Trophoblast cell (in vitro differentiated cells and primary cell): ENCODE measurements around the gene RELA.
A peak's percentile ranks its signal among the peaks of the same experiment; 100 is the strongest.

Experiments
- DNase-seq, 2 donors: peaks; one replicate each; pipeline ENCODE4 v3.0.0-alpha.2; 2016
- H2AFZ ChIP-seq: 2 replicates; pipeline ENCODE4 v1.6.1; 2013; ENCODE audit warnings: low read length, moderate library complexity, mild to moderate bottlenecking; ENCODE audit not compliant: insufficient read depth, poor library complexity
- H2AK5ac ChIP-seq: 2 replicates; pipeline ENCODE4 v1.6.1; 2013; ENCODE audit warnings: mild to moderate bottlenecking, low read length
- H2BK120ac ChIP-seq: 2 replicates; pipeline ENCODE4 v1.6.1; 2013; ENCODE audit warnings: low read length, mild to moderate bottlenecking, moderate library complexity; ENCODE audit not compliant: insufficient read depth, poor library complexity
- H2BK12ac ChIP-seq: 2 replicates; pipeline ENCODE4 v1.6.1; 2013; ENCODE audit warnings: mild to moderate bottlenecking, low read length, moderate library complexity
- H2BK5ac ChIP-seq: 2 replicates; pipeline ENCODE4 v1.6.1; 2013; ENCODE audit warnings: low read length, low read depth, moderate library complexity, mild to moderate bottlenecking; ENCODE audit not compliant: poor library complexity
- H3K14ac ChIP-seq: 2 replicates; pipeline ENCODE4 v1.6.1; 2013; ENCODE audit warnings: mild to moderate bottlenecking, low read length
- H3K18ac ChIP-seq: 2 replicates; pipeline ENCODE4 v1.6.1; 2013; ENCODE audit warnings: mild to moderate bottlenecking, low read length
- H3K23ac ChIP-seq: 2 replicates; pipeline ENCODE4 v1.6.1; 2013; ENCODE audit warnings: low read length
- H3K27ac ChIP-seq: 2 replicates; pipeline ENCODE4 v1.5.1; 2013; ENCODE audit warnings: low read depth, mild to moderate bottlenecking, inconsistent platforms, low read length, moderate library complexity
- H3K27me3 ChIP-seq: 2 replicates; pipeline ENCODE4 v1.6.1; 2013; ENCODE audit warnings: inconsistent platforms, mild to moderate bottlenecking, low read length, moderate library complexity; ENCODE audit not compliant: insufficient read depth
- H3K36me3 ChIP-seq, 2 experiments: 1 replicate in 1 of 2; 2 replicates in 1 of 2; pipeline ENCODE4 v1.6.1; 2013; ENCODE audit warnings: low read length in 2 of 2, mild to moderate bottlenecking in 2 of 2, moderate library complexity in 1 of 2; ENCODE audit not compliant: insufficient read depth in 2 of 2, control insufficient read depth in 1 of 2
- H3K4ac ChIP-seq: 2 replicates; pipeline ENCODE4 v1.6.1; 2013; ENCODE audit warnings: low read depth, mild to moderate bottlenecking, low read length, moderate library complexity
- H3K4me1 ChIP-seq, 2 experiments: 1 replicate in 1 of 2; 2 replicates in 1 of 2; pipeline ENCODE4 v1.6.1; 2013; ENCODE audit warnings: low read length in 2 of 2, mild to moderate bottlenecking in 2 of 2, moderate library complexity in 1 of 2; ENCODE audit not compliant: insufficient read depth in 2 of 2, control insufficient read depth in 1 of 2
- H3K4me2 ChIP-seq: 2 replicates; pipeline ENCODE4 v1.6.1; 2013; ENCODE audit warnings: inconsistent platforms, mild to moderate bottlenecking, low read length, moderate library complexity
- H3K4me3 ChIP-seq: 2 replicates; pipeline ENCODE4 v1.5.1; 2013; ENCODE audit warnings: mild to moderate bottlenecking, low read depth, low read length, inconsistent platforms
- H3K79me1 ChIP-seq: one replicate; pipeline ENCODE4 v1.6.1; 2013; ENCODE audit warnings: low read length
- H3K79me2 ChIP-seq: 2 replicates; pipeline ENCODE4 v1.6.1; 2013; ENCODE audit warnings: low read length, mild to moderate bottlenecking; ENCODE audit not compliant: control insufficient read depth, insufficient read depth, poor library complexity
- H3K9ac ChIP-seq: 2 replicates; pipeline ENCODE4 v1.6.1; 2013; ENCODE audit warnings: mild to moderate bottlenecking, low read length
- H3K9me3 ChIP-seq: 2 replicates; pipeline ENCODE4 v1.6.1; 2013; ENCODE audit warnings: low read depth, mild to moderate bottlenecking, control low read depth, inconsistent platforms, low read length; ENCODE audit not compliant: insufficient read depth
- H4K12ac ChIP-seq: 2 replicates; pipeline ENCODE4 v1.6.1; 2013; ENCODE audit warnings: low read depth, mild to moderate bottlenecking, low read length, moderate library complexity
- H4K8ac ChIP-seq: 2 replicates; pipeline ENCODE4 v1.6.1; 2013; ENCODE audit warnings: low read depth, mild to moderate bottlenecking, low read length, moderate library complexity
- H4K91ac ChIP-seq: one replicate; pipeline ENCODE4 v1.6.1; 2013; ENCODE audit warnings: low read depth, mild to moderate bottlenecking, low read length, moderate library complexity
- WGBS: extraction: QIAGEN DNeasy Blood & Tissue Kit; methylation state at CpG from one replicate; pipeline ENCODE4 v1.1.7; 2013; ENCODE audit warnings: missing lambda C conversion rate; ENCODE audit not compliant: insufficient read length, insufficient coverage; ENCODE audit errors: extremely low coverage; 5-methylcytosine and 5-hydroxymethylcytosine counted together

The RELA gene

DNA sequence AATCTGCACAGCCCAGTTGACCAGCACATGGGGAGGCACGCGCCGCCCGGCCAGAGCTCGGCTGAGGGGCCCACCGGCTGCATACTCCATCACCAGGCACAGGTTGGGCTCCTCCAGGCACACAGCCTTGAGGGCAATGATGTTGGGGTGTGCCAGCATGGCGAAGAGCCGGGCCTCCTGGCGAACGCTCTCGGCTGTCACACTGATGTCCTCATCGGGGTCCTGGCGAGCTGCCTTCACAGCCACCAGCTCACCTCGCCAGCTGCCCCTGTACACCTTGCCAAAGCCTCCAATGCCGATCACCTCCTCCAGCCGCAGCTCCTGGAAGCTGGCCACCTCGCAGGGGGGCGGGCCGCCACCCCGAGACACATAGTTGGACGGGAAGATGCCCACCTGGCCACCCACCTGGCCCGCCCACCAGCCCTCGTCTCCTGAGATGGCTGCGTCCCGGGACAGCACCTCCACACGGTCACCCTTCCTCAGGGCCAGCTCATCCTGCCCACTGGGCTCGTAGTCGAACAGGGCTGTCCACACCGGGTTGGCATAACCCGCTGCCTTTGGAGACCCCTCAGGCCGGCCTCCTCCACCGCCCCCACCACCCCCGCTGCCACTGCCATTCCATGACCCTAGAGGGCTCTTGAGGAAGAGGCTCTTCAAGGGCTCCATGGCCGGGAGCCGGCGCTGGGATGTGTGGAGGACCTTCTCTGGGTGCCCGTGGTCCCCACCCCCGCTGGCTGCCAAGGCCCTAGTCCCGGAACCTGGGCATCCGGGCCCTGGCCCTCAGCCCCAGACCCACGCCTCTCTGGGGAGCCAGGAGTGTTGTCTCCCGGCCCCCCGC lies 49.4 kb downstream of the RELA start:
- Histone ChIP-seq H3K4ac (peak overlapping the region; percentile 96), H3K27me3 (no peaks in the 10 kb centered on the region), H2BK5ac (peak overlapping the region; percentile 85), H3K79me1 (peaks cover 18% of the 10 kb centered on the region), H3K9me3 (peaks cover 2% of the 10 kb centered on the region), H3K79me2 (peaks cover 25% of the 10 kb centered on the region), H4K8ac (peak overlapping the region; percentile 90), H4K12ac (peak overlapping the region; percentile 81), H2BK12ac (no peak overlapping the region), H3K23ac (no peak overlapping the region), H3K27ac (peak overlapping the region; percentile 57), H2BK120ac (peak overlapping the region; percentile 75), H2AK5ac (peak overlapping the region; percentile 96), H3K4me1 (peaks cover 28 to 33% of the 10 kb centered on the region in 2 experiments), H4K91ac (peak overlapping the region; percentile 94), H3K9ac (peak overlapping the region; percentile 81), H3K18ac (peak overlapping the region; percentile 95), H3K4me2 (peak overlapping the region; percentile 83), H2AFZ (peak overlapping the region; percentile 78), H3K14ac (peak overlapping the region; percentile 91), H3K36me3 (peaks cover 43 to 46% of the 10 kb centered on the region in 2 experiments), H3K4me3 (peak overlapping the region; percentile 79)
- no peak for DNase-seq
- no CpG with 5 or more reads among the region's 43 CpGs for WGBS

DNA sequence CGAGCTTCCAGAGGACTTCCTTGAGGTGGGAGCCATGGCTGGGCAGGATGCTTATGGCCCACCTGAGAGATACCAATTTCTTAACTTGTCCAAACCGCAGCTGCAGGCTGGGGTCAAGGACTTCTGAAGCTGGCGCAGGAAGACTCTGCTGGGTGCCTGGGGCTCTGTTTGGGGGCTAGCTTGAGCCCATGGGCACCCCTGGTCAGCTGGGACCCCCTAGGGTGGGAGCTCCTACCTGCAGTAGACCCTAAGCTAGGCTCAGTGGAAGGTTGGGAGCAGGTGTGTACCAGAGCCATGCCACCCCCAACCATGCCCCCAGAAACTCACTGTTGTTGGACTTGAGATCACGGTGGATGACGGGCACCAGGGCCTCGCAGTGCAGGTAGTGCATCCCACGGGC lies 50.0 kb downstream of the RELA start:
- H2AFZ ChIP-seq: no peak overlapping the region
- peak overlapping the region; percentile 80 for H3K4ac ChIP-seq
- no CpG with 5 or more reads among the region's 7 CpGs for WGBS
- H2BK12ac ChIP-seq: no peak overlapping the region
- peak overlapping the region; percentile 15 for H3K14ac ChIP-seq
- H3K79me2 ChIP-seq: peaks cover 25% of the 10 kb centered on the region
- H3K9ac ChIP-seq: no peak overlapping the region
- H3K36me3 ChIP-seq: peaks cover 43 to 46% of the 10 kb centered on the region in 2 experiments
- no peaks in the 10 kb centered on the region for H3K27me3 ChIP-seq
- H3K4me1 ChIP-seq: peaks cover 30 to 35% of the 10 kb centered on the region in 2 experiments
- H2BK120ac ChIP-seq: no peak overlapping the region
- H4K8ac ChIP-seq: no peak overlapping the region
- H3K18ac ChIP-seq: peak overlapping the region; percentile 17
- H3K27ac ChIP-seq: no peak overlapping the region
- H4K12ac ChIP-seq: peak overlapping the region; percentile 55
- H4K91ac ChIP-seq: no peak overlapping the region
- peak overlapping the region; percentile 14 for H2AK5ac ChIP-seq
- no peak overlapping the region for H2BK5ac ChIP-seq
- DNase-seq: no peak
- no peak overlapping the region for H3K23ac ChIP-seq
- H3K4me3 ChIP-seq: no peak overlapping the region
- H3K79me1 ChIP-seq: peaks cover 18% of the 10 kb centered on the region
- peaks cover 2% of the 10 kb centered on the region for H3K9me3 ChIP-seq
- H3K4me2 ChIP-seq: peak overlapping the region; percentile 83

DNA sequence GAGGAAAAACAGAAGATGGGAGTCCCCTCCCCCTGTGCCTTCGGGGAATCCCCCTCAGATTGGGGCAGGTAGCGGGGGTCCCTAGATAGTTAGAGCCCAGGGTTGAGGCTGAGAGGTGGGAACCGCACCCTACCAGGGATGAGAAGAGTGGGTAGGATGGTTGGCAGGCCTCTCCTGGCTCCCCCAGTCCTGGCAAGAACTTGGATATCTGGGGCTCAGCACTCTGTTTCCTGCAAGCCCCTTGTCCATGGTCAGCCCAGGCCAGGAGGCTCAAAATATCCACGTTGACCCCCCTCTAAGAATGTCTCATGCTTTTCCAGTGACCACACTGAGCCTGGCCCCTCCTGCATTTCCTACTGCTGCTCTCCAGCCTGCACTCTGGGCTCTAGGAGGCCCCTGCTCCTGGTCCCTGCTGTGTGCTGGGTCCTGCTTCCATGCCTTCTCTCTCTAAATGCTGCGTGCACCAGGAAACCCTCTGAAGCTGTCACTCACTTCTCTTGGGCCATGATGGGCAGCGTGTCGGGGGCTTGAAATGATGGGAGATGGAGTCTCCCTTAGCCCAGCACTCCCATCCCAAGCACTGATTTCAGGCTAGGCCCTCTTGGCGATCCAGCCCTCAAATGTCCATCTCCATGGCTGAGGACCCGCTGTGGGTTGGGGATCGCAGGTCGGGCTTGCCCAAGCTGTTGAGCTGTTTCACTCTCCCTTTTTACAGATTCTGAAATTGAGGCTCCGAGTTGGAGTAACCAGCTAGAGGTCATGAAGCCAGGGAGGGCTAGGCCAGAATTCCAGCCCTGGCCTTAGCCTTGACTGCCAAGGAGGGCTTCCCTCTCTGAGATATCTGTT lies 50.7 kb downstream of the RELA start:
- Histone ChIP-seq H2BK12ac (peak overlapping the region; percentile 20), H3K79me1 (peaks cover 18% of the 10 kb centered on the region), H4K12ac (peak overlapping the region; percentile 55), H3K36me3 (peaks cover 37 to 43% of the 10 kb centered on the region in 2 experiments), H3K4ac (peak overlapping the region; percentile 56), H4K8ac (peak overlapping the region; percentile 26), H3K23ac (no peak overlapping the region), H3K79me2 (peaks cover 23% of the 10 kb centered on the region), H4K91ac (peak overlapping the region; percentile 60), H3K18ac (peak overlapping the region; percentile 27), H3K14ac (peak overlapping the region; percentile 36), H3K27me3 (no peaks in the 10 kb centered on the region), H2AFZ (no peak overlapping the region), H2AK5ac (peak overlapping the region; percentile 32), H3K4me2 (peak overlapping the region; percentile 40), H3K27ac (peak overlapping the region; percentile 14), H3K4me1 (peaks cover 34 to 41% of the 10 kb centered on the region in 2 experiments), H2BK5ac (no peak overlapping the region), H3K9me3 (peaks cover 6% of the 10 kb centered on the region), H2BK120ac (peak overlapping the region; percentile 9), H3K4me3 (no peak overlapping the region), H3K9ac (no peak overlapping the region)
- no peak for DNase-seq
- no CpG with 5 or more reads among the region's 12 CpGs for WGBS

DNA sequence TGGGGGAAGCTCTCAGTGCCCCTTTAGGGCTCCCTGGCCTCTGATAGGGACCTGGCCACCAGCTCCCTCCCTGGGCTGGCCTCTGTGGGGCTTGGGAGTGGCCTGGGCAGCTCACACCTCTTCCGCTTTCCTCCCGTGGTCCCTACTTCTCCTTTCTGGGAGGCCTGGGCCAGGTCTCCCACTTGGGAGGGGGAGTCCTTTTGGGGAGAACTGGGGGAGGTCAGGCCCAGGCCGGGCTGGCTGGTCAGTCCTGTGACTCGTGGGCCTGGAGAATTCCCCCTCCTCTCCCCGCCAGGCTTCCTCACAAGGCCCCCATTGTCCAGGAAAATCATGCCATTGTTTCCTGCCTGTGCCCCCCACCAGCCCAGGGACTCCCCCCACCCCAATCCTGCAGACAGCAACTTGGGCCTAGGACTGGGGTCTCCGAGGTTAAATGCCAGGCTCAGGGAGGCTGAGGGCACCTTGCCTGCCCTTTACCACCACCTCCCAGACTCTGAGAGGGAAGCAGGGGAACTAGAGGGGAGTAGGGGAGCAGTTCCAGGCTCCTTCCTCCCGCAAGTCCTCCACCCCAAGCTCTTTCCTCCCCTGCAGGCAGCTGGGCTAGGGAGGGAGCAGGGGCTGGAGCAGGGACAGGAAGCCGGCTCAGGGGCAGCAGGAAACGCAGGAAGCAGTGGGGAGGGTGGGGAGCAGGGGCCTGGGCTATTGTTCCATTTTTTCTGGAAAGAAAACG lies 51.5 kb downstream of the RELA start:
- H3K14ac ChIP-seq: no peak overlapping the region
- WGBS: no CpG with 5 or more reads among the region's 10 CpGs

More for the DNA sequence above, 51.5 kb downstream of the RELA start:
- peaks cover 17% of the 10 kb centered on the region for H3K79me2 ChIP-seq
- peak overlapping the region; percentile 21 for H3K4ac ChIP-seq
- H2AK5ac ChIP-seq: no peak overlapping the region
- peaks cover 16% of the 10 kb centered on the region for H3K79me1 ChIP-seq
- no peak overlapping the region for H3K4me3 ChIP-seq
- H3K27ac ChIP-seq: no peak overlapping the region
- H4K8ac ChIP-seq: no peak overlapping the region
- no peak overlapping the region for H4K12ac ChIP-seq
- H2BK12ac ChIP-seq: no peak overlapping the region
- H3K36me3 ChIP-seq: peaks cover 37 to 46% of the 10 kb centered on the region in 2 experiments
- H3K4me2 ChIP-seq: peak overlapping the region; percentile 40
- no peak overlapping the region for H3K23ac ChIP-seq
- H2AFZ ChIP-seq: no peak overlapping the region
- H3K9me3 ChIP-seq: peaks cover 6% of the 10 kb centered on the region
- H3K9ac ChIP-seq: peak overlapping the region; percentile 31
- no peaks in the 10 kb centered on the region for H3K27me3 ChIP-seq
- H4K91ac ChIP-seq: peak overlapping the region; percentile 60
- H3K18ac ChIP-seq: no peak overlapping the region
- no peak overlapping the region for H2BK5ac ChIP-seq
- H2BK120ac ChIP-seq: no peak overlapping the region
- peaks cover 31 to 36% of the 10 kb centered on the region in 2 experiments for H3K4me1 ChIP-seq
- peak in 1 of 2 donors; percentile 13 for DNase-seq
